Subcutaneous adipose tissue (tissue), 4 donors: ENCODE data around the gene SSUH2. TPM values are rescaled to one million over a fixed set of nuclear protein-coding genes. Genes with fewer than 3 reads are reported as not detected.

Source experiments
- total RNA-seq, 4 donors: library from RNA; depleted of rRNA; stranded (reverse); fragments of >200 nt; gene quantifications; one replicate each; pipeline ENCODE4 v1.1.0, GENCODE V29; 2016
- TF ChIP-seq, protein P1 (sequence below): fragments of 450-650 bp; IDR thresholded peaks from one replicate; pipeline ENCODE4 v1.5.1; 2016; ENCODE audit warnings: low read depth, mild to moderate bottlenecking, control low read depth, antibody characterized with exemption, moderate library complexity

The SSUH2 gene
- total RNA-seq, 4 donors from 2014 or later, result 0.98 to 2.1 TPM; not detected in 2

DNA sequence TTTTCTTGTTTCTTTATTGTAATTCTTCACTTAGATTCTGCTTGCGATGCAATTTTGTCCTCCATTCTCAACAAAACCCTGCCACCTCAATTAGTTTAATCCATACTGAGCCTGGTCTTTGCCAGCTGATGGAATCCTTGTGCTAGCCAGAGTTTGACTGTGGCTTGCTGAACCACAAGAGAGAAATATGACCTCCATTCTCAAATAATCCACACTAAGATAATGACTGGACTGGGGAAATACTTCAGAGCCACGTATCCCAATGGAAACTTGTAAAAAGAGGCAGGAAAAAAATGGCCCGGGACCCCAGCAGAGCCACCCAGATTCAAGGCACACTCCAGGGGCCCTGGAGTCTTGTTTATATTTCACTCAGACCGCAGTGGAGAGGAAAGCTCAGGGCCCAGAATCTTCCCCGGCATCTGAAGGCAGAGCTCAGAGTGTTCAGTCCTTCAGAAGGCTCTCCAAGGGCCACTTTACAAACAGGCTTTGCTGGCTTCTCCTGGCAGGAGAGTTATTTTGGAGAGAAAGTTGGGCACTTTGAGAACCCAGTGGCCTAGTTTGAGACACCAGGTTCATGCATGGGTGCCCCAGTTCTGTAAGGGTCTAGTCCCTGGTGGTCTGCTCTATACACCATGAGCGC is 62.7 kb downstream of the SSUH2 start:
- TF ChIP-seq, protein P1, sequence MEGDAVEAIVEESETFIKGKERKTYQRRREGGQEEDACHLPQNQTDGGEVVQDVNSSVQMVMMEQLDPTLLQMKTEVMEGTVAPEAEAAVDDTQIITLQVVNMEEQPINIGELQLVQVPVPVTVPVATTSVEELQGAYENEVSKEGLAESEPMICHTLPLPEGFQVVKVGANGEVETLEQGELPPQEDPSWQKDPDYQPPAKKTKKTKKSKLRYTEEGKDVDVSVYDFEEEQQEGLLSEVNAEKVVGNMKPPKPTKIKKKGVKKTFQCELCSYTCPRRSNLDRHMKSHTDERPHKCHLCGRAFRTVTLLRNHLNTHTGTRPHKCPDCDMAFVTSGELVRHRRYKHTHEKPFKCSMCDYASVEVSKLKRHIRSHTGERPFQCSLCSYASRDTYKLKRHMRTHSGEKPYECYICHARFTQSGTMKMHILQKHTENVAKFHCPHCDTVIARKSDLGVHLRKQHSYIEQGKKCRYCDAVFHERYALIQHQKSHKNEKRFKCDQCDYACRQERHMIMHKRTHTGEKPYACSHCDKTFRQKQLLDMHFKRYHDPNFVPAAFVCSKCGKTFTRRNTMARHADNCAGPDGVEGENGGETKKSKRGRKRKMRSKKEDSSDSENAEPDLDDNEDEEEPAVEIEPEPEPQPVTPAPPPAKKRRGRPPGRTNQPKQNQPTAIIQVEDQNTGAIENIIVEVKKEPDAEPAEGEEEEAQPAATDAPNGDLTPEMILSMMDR, result no peak

DNA sequence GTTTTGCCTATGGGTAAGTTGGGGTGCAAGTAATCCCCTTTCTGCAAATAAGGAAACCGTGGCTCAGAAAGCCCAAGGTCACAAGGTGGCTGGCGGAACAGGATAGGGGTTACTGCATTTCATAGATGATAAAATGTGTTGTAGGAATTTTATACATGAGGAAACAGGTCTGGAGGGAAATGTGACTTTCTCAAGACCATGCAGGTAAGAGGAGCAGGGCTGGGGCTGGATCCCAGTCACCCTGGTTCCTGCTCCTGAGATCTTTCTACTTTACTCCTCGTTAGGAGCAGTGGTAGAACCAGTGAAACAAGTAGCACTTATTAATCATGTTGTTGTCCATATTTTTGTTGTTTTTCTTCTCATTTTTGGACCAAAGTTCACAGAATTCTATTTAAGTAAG is 63.2 kb downstream of the SSUH2 start:
- TF ChIP-seq, protein P1, result no peak

DNA sequence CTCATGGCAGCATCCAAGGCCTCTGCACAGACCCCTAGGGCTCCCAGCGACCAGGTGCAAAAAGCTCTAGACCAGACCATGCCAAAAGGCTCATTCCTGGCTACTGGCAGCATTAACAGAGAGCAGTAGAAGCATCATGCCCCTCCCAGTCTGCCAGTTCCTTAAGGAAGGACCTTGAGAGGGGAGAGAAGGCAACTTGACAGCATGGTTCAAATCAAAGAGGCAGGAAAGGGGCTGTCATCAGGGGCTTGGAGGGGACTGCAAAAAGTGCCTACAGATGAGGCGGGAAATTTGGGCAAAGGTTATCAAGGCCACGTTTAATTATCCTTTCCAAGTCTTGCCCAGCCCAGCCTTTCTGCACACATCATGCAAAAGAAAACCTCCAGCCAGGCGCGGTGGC is 64.7 kb downstream of the SSUH2 start:
- TF ChIP-seq, protein P1, result no peak

DNA sequence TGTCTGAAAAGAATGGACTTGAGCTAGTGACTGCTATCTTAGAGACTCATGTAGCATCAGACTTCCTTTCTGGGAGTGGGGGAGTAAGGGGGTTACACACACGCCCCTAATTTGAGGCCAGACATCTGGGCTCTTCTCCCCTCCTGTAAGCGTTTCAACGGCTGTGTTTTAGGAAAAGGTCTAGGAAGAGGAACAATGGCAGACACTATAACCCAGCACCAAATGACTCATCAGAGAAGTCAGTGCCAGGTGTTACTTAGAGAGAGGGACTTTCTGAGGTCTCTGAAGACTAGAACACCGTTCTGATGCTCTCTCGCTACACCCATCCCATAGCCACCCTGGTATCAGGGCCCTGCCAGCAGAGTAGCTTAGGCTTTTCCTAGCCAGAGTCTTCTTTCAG is 65.5 kb downstream of the SSUH2 start:
- TF ChIP-seq, protein P1, result no peak

DNA sequence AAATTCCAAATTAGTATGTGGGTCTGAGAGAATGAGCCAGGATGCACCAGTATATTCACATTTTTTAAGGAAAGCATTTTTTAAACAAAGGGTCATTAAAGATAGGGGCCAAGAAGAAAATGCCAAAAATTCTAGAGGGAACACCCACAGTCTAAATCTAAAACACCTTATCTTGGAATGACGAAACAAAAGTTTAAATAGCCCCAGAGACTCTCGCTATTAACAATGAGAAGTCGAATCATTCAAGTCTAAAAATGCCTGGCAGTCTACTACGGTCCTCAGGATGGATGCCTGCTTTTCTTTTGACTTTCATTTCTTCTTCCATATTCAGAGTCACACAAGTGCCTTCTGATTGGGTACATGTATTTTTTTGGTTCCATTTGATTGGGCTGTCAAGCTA is 66.3 kb downstream of the SSUH2 start:
- TF ChIP-seq, protein P1, result no peak

DNA sequence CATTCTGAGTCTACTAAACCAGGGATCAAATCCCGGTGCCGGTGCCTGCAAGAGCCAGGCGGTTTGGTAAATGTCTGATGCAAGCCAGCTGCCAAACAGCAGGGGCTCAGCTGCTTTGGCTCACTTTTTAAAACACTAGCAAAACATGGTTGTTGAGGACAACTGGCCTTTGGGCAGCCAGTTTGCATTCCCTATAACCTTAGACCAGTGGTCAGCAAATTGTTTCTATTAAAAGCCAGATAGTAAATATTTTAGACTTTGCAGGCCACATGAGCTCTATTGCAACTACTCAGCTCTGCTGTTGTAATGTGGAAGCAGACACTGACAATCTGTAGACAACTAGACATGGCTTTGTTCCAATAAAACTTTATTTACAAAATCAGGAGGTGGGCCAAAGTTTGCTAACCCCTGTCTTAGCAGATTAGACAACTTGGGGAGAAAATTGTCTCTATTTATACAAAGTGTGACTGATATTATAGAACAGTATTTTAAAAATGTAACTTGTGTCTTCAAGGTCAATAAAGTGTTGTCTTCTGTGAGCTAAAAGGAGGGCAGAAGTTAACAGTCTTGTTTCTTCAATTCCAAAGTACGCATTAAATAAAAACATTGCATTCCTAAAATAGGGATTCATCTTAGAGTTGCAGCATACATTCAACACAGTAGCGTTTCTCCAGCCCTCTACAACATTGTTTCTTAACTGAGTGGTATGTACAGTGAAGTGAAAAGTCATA is 67.6 kb downstream of the SSUH2 start:
- TF ChIP-seq, protein P1, result no peak

DNA sequence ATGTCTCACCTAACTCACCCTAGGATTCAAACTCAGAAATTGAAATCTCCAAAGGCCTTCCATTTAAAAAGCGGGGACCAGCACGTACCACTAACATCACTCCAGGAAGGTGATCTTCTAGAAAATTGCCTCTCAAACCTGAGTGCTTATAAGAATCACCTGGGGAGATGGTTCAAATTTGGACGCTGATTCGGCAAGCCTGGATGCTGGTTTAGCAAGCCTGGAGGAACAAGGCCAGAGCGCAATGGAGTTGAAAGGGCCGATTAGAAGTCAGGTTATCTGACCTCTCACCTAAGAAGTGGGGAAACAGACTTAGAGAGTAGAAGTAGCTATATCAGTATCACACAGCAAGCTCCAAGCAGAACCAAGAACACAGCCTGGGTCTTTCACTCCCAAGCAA is 68.2 kb downstream of the SSUH2 start:
- TF ChIP-seq, protein P1, result no peak
